GM12873 (cell line): ENCODE measurements around the gene SEL1L2.

Experiments
- CTCF ChIP-seq: IDR thresholded peaks from 2 replicates; pipeline ENCODE4 v1.5.1; 2012; ENCODE audit warnings: low read depth, mild to moderate bottlenecking, moderate library complexity, low read length, control low read depth; ENCODE audit not compliant: insufficient read depth; ENCODE audit errors: missing control alignments

SEL1L2 gene

GRCh38 chr20:13840093-13840465 is 150.3 kb downstream of the SEL1L2 start:
- TF ChIP-seq CTCF = no peak

GRCh38 chr20:13839421-13840092 is 150.9 kb downstream of the SEL1L2 start:
- no peak for TF ChIP-seq CTCF

- TF ChIP-seq CTCF = no peak
Observed at GRCh38 chr20:13838664-13839063, 151.8 kb downstream of the SEL1L2 start.

GRCh38 chr20:13831476-13831875 is 158.9 kb downstream of the SEL1L2 start:
- TF ChIP-seq CTCF = no peak

GRCh38 chr20:13825465-13825864 is 164.9 kb downstream of the SEL1L2 start:
- no peak for TF ChIP-seq CTCF

GRCh38 chr20:13824459-13824858 is 166.0 kb downstream of the SEL1L2 start:
- no peak for TF ChIP-seq CTCF

- TF ChIP-seq CTCF = no peak
Observed at GRCh38 chr20:13822459-13822858, 168.0 kb downstream of the SEL1L2 start.

GRCh38 chr20:13821876-13822275 is 168.5 kb downstream of the SEL1L2 start:
- TF ChIP-seq CTCF = no peak
